Spleen (tissue), 11 donors: ENCODE measurements around the gene APP. TPM values are rescaled to one million over a fixed set of nuclear protein-coding genes. Genes with fewer than 3 reads are reported as not detected.

ENCODE experiments used
- DNase-seq: peaks from one replicate; pipeline ENCODE4 v3.0.0-alpha.2; 2020
- H3K27ac ChIP-seq, 8 donors: fragments of 200-600 bp; sonication (generic) in 7 of 8; 1 replicate in 4 of 8; 2 replicates in 4 of 8; pipeline versions ENCODE4 v1.5.0 to v1.8.0; 2016 to 2021; ENCODE audit warnings: inconsistent platforms in 4 of 8, mild to moderate bottlenecking in 4 of 8, moderate library complexity in 1 of 8
- H3K27me3 ChIP-seq, 7 donors: fragments of 200-600 bp; sonication (generic) in 6 of 7; replicated peaks in 1 of 7; 1 replicate in 4 of 7; 2 replicates in 3 of 7; pipeline versions ENCODE4 v1.5.0 to v1.8.0; 2016 to 2021; ENCODE audit warnings: inconsistent platforms in 3 of 7, mild to moderate bottlenecking in 1 of 7
- H3K36me3 ChIP-seq, 6 donors: fragments of 200-600 bp; sonication (generic) in 5 of 6; 1 replicate in 4 of 6; 2 replicates in 2 of 6; pipeline versions ENCODE4 v1.5.0 to v1.8.0; 2016 to 2021; ENCODE audit warnings: inconsistent platforms in 2 of 6
- H3K4me1 ChIP-seq, 6 donors: fragments of 200-600 bp; sonication (generic) in 5 of 6; 1 replicate in 3 of 6; 2 replicates in 3 of 6; pipeline versions ENCODE4 v1.5.0 to v1.8.0; 2016 to 2021; ENCODE audit warnings: inconsistent platforms in 3 of 6
- H3K4me3 ChIP-seq, 8 donors: fragments of 200-600 bp; sonication (generic) in 7 of 8; 1 replicate in 4 of 8; 2 replicates in 4 of 8; pipeline versions ENCODE4 v1.5.0 to v1.8.0; 2016 to 2021; ENCODE audit warnings: inconsistent platforms in 4 of 8, mild to moderate bottlenecking in 4 of 8, moderate library complexity in 2 of 8
- H3K9me3 ChIP-seq, 8 donors: fragments of 200-600 bp; sonication (generic) in 7 of 8; 1 replicate in 4 of 8; 2 replicates in 4 of 8; pipeline versions ENCODE4 v1.5.0 to v1.8.0; 2016 to 2021; ENCODE audit warnings: inconsistent platforms in 4 of 8
- POLR2A ChIP-seq, 3 donors: fragments of 450-650 bp; IDR thresholded peaks; one replicate each; pipeline ENCODE4 v1.5.1; 2017; ENCODE audit warnings: antibody characterized with exemption in 3 of 3, mild to moderate bottlenecking in 1 of 3
- POLR2AphosphoS5 ChIP-seq, 3 donors: sonication (generic); formaldehyde crosslinking; IDR thresholded peaks; one replicate each; pipeline ENCODE4 v1.5.1; 2017; ENCODE audit warnings: antibody characterized with exemption in 3 of 3
- WGBS, 5 donors: extraction: QIAGEN DNeasy Blood & Tissue Kit in 3 of 5; methylation state at CpG; one replicate each; pipeline versions ENCODE4 v1.1.5 to v1.1.7; 2013 to 2018; 5-methylcytosine and 5-hydroxymethylcytosine counted together
- intact Hi-C: fragments of 100-400 bp; cut with DNase I; formaldehyde crosslinking; loops from one replicate; pipeline ENCODE4 v1.15.0; 2023; ENCODE audit warnings: low total_unique reads
- polyA plus RNA-seq, 3 donors: library from polyadenylated mRNA; stranded (reverse); fragments of 200-250 nt; gene quantifications; one replicate each; pipeline ENCODE4 v1.2.1, GENCODE V29; 2013
- total RNA-seq, 7 donors: library from RNA; depleted of rRNA in 3 of 7; stranded (reverse); fragments of >200 nt in 3 of 7; fragmentation: NEBNext Ultra II Directional in 4 of 7; extraction: Animal tissue kit (Norgen Biotek cat#: 25700) in 4 of 7; gene quantifications; one replicate each; pipeline versions ENCODE4 v1.1.0 to v1.2.1, GENCODE V29; 2016 to 2021
- TF ChIP-seq, protein P1 (sequence below), 11 experiments: fragments of 200-600 bp in 7 of 11; fragments of 450-650 bp in 4 of 11; sonication (generic) in 4 of 11; IDR thresholded peaks in 8 of 11; conservative IDR thresholded peaks in 3 of 11; 1 replicate in 7 of 11; 2 replicates in 4 of 11; pipeline versions ENCODE4 v1.4.0 to v1.8.0; 2016 to 2021; ENCODE audit warnings: antibody characterized with exemption in 11 of 11, inconsistent platforms in 4 of 11, mild to moderate bottlenecking in 1 of 11
- donor health status: healthy with polysubstance abuse.
- donor health status: DM: no; HTN: no; CAD: no; lungs with moderate emphysema.
- donor health status: DM: no; HTN: no; CAD: no.
- donor health status: Bipolar disorder and iron deficiency.
- donor health status: healthy.
- donor health status: DM: no; HTN: no; CAD: no.
- donor health status: DM: yes; HTN: yes; CAD: no.

Gene APP
- total and polyA plus RNA-seq, 10 donors = 25.3 to 398 (median 282) TPM

GRCh38 chr21:26089730-26090129 is 80.8 kb downstream of the APP start:
- 90 to 97% (median 94%) methylated on average over 6 of the region's 6 CpGs for WGBS, 5 donors
- no peak for DNase-seq
- peaks cover 0 to 19% (median 0%) of the 10 kb centered on the region in 6 donors for H3K36me3 ChIP-seq

DNA sequence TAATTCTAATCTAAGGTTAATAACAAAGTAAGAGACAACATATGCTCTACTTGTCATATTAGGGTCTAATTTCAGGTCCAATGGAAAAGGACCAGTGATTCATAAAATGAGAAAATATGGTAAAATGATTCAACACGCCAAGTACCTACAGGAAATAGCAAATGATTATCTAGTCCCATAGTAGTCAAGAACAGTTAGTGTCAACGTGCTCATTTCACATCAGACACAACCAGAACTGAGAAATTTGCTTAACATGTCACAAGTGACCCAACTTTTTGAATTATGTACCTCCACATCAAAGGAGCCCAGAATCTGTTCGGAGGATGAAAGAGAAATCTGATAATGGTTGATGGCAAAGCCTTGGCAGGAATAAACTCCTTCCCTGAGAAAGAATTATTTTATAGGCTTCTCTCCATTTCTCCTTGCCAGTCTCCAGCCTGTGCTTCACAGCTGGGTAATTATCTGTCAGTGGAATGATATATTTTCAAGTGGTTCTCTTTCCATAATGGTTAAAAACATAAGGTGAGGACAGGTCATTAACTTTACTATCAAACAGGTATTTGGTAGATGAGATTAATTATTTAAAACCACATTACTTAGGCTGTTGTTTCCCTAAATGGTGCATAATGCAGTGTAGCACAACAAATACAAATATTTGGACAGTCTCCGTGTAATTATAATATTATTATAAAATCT is 83.2 kb downstream of the APP start:
- intact Hi-C loops = no loop called here
- Histone ChIP-seq H3K9me3 (no peaks in the 10 kb centered on the region), H3K27me3 (no peaks in the 10 kb centered on the region), H3K27ac (no peak overlapping the region), H3K36me3 (peaks cover 0 to 19% (median 0%) of the 10 kb centered on the region in 6 donors), H3K4me1 (peaks cover 0 to 9% (median 1%) of the 10 kb centered on the region in 6 donors), H3K4me3 (no peak overlapping the region)
- WGBS, 5 donors = 55 to 87% (median 83%) methylated on average over 4 of the region's 4 CpGs
- no peak for DNase-seq
- TF ChIP-seq, protein P1, sequence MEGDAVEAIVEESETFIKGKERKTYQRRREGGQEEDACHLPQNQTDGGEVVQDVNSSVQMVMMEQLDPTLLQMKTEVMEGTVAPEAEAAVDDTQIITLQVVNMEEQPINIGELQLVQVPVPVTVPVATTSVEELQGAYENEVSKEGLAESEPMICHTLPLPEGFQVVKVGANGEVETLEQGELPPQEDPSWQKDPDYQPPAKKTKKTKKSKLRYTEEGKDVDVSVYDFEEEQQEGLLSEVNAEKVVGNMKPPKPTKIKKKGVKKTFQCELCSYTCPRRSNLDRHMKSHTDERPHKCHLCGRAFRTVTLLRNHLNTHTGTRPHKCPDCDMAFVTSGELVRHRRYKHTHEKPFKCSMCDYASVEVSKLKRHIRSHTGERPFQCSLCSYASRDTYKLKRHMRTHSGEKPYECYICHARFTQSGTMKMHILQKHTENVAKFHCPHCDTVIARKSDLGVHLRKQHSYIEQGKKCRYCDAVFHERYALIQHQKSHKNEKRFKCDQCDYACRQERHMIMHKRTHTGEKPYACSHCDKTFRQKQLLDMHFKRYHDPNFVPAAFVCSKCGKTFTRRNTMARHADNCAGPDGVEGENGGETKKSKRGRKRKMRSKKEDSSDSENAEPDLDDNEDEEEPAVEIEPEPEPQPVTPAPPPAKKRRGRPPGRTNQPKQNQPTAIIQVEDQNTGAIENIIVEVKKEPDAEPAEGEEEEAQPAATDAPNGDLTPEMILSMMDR (IDR thresholded peaks at IDR 0.05 in 8 of 11, conservative IDR thresholded peaks at IDR 0.05 in 3 of 11) = no peak
- TF ChIP-seq POLR2A (IDR thresholded peaks at IDR 0.05) = no peak
- TF ChIP-seq POLR2AphosphoS5 (IDR thresholded peaks at IDR 0.05) = no peak

More at GRCh38 chr21:26089730-26090129, 80.8 kb downstream of the APP start:
- Histone ChIP-seq H3K27me3 (no peaks in the 10 kb centered on the region), H3K4me3 (no peak overlapping the region), H3K4me1 (no peaks in the 10 kb centered on the region), H3K9me3 (no peaks in the 10 kb centered on the region), H3K27ac (no peak overlapping the region)
- TF ChIP-seq POLR2AphosphoS5 (IDR thresholded peaks at IDR 0.05) (no peak), POLR2A (IDR thresholded peaks at IDR 0.05) (no peak)
- TF ChIP-seq, protein P1 (IDR thresholded peaks at IDR 0.05 in 8 of 11, conservative IDR thresholded peaks at IDR 0.05 in 3 of 11) = no peak
- intact Hi-C loops = no loop called here

GRCh38 chr21:26085882-26086281 is 84.7 kb downstream of the APP start:
- Histone ChIP-seq H3K27ac (no peak overlapping the region), H3K9me3 (no peaks in the 10 kb centered on the region), H3K36me3 (peaks cover 0 to 19% (median 0%) of the 10 kb centered on the region in 6 donors), H3K4me3 (no peak overlapping the region), H3K27me3 (no peaks in the 10 kb centered on the region), H3K4me1 (peaks cover 0 to 9% (median 2%) of the 10 kb centered on the region in 6 donors)
- TF ChIP-seq POLR2A (IDR thresholded peaks at IDR 0.05) (no peak), POLR2AphosphoS5 (IDR thresholded peaks at IDR 0.05) (no peak)
- TF ChIP-seq, protein P1 (IDR thresholded peaks at IDR 0.05 in 8 of 11, conservative IDR thresholded peaks at IDR 0.05 in 3 of 11) = no peak
- WGBS, 5 donors = 84 to 98% (median 96%) methylated on average over 1 of the region's 1 CpG
- intact Hi-C loops = no loop called here
- DNase-seq = no peak

DNA sequence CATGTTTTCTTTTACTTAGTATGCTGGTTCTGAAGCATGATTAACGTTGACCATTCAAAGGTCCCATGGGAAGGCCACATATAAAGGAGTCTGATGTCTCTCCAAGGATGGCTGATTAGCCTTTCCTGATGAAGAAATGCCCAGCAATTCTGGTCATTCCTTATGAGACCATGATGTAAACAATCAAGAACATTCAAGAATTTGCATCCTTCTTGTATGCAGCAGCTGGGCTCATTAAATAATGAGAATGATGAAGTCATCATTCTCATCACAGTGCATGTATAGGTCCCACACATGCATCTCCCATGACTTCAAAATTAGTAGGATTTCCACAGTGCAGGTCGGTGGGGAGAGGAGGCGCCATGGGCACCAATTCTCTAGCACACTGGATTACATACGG is 85.4 kb downstream of the APP start:
- intact Hi-C loops = no loop called here
- Histone ChIP-seq H3K27ac (no peak overlapping the region), H3K4me1 (peaks cover 0 to 9% (median 2%) of the 10 kb centered on the region in 6 donors), H3K9me3 (no peaks in the 10 kb centered on the region), H3K4me3 (no peak overlapping the region), H3K36me3 (peaks cover 0 to 19% (median 0%) of the 10 kb centered on the region in 6 donors), H3K27me3 (no peaks in the 10 kb centered on the region)
- TF ChIP-seq POLR2A (IDR thresholded peaks at IDR 0.05) (no peak), POLR2AphosphoS5 (IDR thresholded peaks at IDR 0.05) (no peak)
- TF ChIP-seq, protein P1 (IDR thresholded peaks at IDR 0.05 in 8 of 11, conservative IDR thresholded peaks at IDR 0.05 in 3 of 11) = no peak
- DNase-seq = no peak
- 91 to 99% (median 96%) methylated on average over 4 of the region's 4 CpGs for WGBS, 5 donors
